Upper lobe of left lung (tissue), 4 donors: ENCODE measurements around the gene COPRS.

Experiments
- POLR2A ChIP-seq, 4 donors: fragments of 450-650 bp; IDR thresholded peaks; one replicate each; pipeline ENCODE4 v1.5.1; 2016 to 2017; ENCODE audit warnings: antibody characterized with exemption in 4 of 4, mild to moderate bottlenecking in 2 of 4
- TF ChIP-seq, protein P1 (sequence below), 6 experiments: fragments of 450-650 bp in 4 of 6; fragments of 200-600 bp in 2 of 6; sonication (generic) in 2 of 6; IDR thresholded peaks; one replicate each; pipeline ENCODE4 v1.5.1; 2016 to 2019; ENCODE audit warnings: antibody characterized with exemption in 6 of 6

- TF ChIP-seq POLR2A (IDR thresholded peaks at IDR 0.05): no peak
- TF ChIP-seq, protein P1, sequence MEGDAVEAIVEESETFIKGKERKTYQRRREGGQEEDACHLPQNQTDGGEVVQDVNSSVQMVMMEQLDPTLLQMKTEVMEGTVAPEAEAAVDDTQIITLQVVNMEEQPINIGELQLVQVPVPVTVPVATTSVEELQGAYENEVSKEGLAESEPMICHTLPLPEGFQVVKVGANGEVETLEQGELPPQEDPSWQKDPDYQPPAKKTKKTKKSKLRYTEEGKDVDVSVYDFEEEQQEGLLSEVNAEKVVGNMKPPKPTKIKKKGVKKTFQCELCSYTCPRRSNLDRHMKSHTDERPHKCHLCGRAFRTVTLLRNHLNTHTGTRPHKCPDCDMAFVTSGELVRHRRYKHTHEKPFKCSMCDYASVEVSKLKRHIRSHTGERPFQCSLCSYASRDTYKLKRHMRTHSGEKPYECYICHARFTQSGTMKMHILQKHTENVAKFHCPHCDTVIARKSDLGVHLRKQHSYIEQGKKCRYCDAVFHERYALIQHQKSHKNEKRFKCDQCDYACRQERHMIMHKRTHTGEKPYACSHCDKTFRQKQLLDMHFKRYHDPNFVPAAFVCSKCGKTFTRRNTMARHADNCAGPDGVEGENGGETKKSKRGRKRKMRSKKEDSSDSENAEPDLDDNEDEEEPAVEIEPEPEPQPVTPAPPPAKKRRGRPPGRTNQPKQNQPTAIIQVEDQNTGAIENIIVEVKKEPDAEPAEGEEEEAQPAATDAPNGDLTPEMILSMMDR (IDR thresholded peaks at IDR 0.05): peak; percentile 91 to 98 (median 93)
Measured at GRCh38 chr17:31842195-31843069, 16.6 kb downstream of the COPRS start.
